Urothelium cell line (cell line): Measurements from ENCODE around the gene DNAH8.

Source experiments
- DNase-seq: peaks from one replicate; pipeline ENCODE4 v3.0.0; 2011; ENCODE audit warnings: low spot score, mixed read lengths
- FAIRE-seq: peaks from 2 replicates; lab custom pipeline; 2011; peaks lifted over from hg19 to GRCh38; lab: Jason Lieb, UNC

DNAH8 gene

DNA sequence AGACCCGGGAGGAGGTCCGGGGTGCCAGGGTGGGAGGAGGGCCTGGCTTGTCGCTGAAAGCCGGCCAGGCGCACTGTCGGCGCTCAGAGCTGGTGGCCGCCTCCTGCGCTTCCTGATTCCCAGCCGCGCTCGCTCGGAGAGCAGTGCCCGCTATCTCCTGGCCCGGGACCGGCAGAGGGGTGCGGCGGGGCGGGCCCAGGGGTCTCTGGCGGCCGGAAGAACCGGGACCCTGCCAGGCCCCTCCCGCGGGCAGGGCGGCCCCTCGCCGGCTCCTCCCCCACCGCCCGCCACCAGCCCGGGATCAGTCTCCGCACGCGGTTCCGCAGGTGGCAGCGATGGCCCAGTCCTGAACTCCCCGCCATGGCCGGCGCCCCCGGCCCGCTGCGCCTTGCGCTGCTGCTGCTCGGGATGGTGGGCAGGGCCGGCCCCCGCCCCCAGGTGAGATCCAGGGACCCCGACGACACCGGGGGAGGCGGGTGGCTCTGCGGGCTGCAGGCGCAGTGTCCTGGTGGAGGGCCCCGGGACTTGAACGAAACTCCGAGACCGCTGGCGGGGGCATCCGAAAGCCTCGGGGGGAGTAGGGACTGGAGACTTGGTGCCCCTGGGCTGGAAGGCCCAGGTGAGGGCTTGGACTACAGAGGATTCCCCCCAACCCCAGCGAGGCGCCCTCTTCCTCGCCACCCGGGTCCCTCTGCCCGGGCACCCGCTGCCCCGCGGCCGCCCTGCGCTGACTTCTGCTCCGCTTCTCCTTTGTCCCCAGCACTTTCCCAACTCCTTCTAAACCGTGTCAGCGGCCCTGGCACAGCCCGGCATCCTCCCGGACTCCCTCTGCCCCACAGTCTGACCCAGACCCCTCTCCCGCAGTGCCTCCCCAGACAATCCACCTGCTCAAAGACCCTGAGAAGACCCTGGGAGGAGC lies 333.6 kb downstream of the DNAH8 start, which contains the start of gene GLP1R:
GLP1R (plus strand) TSS at position 301 of the 919 bp plus-strand sequence; CDS start at position 361, 60 bp downstream.
- DNase-seq (no peak), FAIRE-seq (no peak)

DNA sequence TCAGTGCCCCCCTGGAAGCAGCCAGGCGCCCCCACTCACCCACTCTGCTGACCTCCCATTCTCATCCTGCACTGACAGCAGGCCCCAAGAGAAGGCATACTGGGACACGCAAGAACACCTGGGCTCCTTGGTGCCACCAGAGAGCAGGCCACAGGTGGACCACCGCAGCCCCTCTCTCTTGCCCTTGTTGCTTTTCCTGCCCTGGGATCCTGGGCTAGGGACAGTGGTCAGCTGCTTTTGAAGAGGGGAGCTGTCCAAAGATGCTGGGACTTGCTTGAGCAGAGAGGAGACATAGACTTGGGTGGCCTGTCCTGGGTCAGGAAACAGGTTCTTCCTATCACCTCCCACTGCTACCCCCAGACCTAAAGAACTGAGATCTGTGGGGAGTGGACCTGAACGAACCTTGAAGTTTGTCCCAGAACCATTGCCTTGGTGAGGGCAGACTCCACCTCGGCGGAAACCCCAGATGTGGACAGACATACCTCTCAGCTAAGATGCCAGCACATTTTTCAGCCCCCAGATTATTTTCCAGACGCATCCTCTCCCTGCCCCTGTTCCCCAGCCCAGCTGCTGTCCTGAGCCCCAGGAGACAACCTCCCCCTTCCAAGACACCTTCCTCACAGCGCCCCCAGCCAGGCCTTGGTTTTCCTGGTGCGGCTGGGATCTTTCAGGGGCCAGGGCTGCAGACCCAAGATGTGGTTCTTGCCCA lies 334.6 kb downstream of the DNAH8 start:
- DNase-seq (no peak), FAIRE-seq (no peak)

DNA sequence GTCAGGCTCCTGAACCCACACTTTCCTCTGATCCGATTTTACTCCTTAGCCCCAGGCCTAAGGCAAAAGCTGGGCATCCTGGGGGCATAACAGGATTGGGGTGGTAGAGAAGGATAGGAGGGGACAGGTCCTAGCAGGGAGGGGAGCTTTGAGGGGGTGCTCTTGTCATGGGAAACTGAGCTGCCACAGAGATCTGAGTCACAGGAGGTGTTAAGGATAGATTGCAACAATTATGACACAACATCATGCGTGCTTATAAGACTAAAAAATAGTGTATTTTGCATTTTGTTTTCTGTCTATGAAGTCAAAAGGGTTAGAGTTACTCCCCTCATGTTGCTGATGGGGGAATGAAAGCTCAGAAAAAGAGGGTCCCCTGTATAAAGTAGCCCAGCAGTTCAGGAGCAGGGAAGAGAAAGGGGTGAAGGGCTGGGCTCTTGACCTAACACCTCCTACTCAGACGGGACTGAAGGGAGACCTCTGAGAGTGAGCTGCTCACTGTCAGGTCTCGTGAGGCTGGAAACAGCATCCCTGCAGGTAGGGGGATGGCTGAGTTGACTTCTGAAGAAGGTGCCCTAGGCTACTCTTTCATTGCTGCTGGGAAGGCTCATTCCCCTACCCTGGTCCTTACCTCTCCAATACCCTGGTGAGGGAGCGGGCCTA lies 335.5 kb downstream of the DNAH8 start:
- DNase-seq (no peak), FAIRE-seq (peak; percentile 13)

GRCh38 chr6:39051399-39052122 lies 336.4 kb downstream of the DNAH8 start:
- DNase-seq (peak; percentile 87), FAIRE-seq (peak; percentile 83)

- DNase-seq, result no peak
- FAIRE-seq, result no peak
Measured at GRCh38 chr6:39053016-39053624, 338.0 kb downstream of the DNAH8 start.

GRCh38 chr6:39053854-39054576 lies 338.9 kb downstream of the DNAH8 start:
- no peak for DNase-seq
- no peak for FAIRE-seq

DNA sequence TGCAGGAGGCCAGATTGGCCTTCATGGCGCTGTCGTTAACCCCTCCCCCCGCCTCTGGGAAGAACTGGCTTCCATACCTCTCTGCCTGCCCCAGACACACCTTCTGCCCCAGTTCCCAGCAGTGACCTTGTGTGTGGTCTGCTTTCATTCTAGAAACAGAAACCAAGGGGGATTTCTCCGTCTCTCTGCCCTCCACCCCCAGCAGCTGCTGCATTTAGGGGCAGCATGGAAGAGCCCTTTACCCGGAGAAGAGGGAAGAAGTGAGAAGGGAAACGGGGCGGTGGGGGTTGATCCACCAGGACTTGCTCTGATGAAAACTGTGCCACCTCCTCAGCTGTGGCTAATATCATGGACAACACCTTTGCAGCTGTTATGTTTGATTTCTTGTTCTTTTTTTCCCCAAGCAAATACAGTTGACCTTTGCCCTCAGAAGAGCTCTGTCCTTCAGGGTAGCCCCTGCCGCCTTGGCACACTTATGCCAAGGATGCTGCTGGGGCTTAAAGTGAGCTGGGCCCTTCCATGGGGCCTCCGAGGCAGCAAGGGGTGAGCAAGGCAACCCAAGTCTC lies 339.5 kb downstream of the DNAH8 start:
- DNase-seq (no peak), FAIRE-seq (no peak)

GRCh38 chr6:39055661-39056060 lies 340.6 kb downstream of the DNAH8 start:
- no peak for DNase-seq
- no peak for FAIRE-seq

DNA sequence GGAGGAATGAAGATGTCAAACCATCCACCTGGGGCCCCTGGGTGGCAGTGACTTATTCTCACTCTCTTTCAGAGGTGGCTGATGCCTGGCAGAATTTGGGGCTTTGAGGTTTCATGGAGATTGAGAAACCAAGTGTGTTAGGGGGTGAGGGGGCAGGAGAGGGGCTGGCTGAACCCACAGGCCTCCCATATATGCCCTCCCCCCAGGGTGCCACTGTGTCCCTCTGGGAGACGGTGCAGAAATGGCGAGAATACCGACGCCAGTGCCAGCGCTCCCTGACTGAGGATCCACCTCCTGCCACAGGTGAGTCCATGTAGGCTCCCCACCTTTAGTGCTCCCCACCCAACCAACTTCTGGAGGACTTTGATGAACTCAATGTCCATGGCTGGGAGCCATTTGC lies 341.1 kb downstream of the DNAH8 start:
- no peak for DNase-seq
- FAIRE-seq, result no peak

DNA sequence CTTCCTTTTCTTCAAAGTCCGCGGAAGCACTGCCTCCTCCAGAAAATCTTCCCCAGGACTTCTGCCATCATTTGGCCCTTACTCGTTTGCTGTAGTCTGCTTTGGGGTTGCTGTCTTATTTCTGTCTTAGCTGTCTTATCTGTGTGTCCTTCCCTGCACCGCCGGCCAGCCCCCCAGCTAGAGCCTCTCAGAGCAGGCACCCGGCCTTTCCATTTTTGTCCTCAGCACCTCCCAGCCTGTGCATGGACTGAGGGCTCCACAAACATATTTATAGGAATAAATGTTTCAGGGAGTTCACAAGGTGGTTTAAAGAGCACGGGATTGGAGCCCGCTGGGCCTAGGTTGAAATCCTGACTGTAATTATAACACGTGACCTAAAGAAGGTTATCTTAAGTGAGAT lies 341.6 kb downstream of the DNAH8 start:
- no peak for FAIRE-seq
- DNase-seq, result no peak

DNA sequence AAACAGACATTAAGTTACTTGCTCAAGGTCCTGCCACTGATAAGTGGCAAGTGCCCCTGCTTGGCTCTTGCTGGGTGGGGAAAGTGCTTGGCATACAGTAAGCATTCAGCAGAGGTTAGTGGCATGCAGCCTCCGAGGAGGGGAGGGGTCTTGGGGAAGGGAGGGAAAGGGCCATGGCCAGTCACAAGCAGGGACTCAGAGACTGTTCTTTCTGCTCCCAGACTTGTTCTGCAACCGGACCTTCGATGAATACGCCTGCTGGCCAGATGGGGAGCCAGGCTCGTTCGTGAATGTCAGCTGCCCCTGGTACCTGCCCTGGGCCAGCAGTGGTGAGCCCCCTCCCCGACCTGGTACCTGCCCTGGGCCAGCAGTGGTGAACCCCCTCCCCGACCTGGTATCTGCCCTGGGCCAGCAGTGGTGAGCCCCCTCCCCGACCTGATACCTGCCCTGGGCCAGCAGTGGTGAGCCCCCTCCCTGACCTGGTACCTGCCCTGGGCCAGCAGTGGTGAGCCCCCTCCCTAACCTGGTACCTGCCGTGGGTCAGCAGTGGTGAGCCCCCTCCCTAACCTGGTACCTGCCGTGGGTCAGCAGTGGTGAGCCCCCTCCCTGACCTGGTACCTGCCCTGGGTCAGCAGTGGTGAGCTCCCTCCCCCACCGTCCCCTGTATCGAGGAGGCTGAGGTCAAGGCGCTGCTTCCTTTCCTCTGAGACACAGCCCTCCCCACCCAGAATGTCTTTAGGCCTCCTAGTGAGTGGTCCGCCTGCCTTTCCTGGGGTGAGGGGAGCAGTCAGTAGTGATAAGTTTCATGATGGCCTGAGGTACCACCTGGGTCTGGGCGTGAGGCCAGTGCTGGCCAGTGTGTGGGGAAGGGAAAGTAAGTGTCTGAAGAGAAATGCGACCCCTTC lies 342.4 kb downstream of the DNAH8 start:
- FAIRE-seq (peak; percentile 44), DNase-seq (no peak)

- no peak for DNase-seq
- no peak for FAIRE-seq
Measured at GRCh38 chr6:39058471-39059147, 343.5 kb downstream of the DNAH8 start.

- FAIRE-seq, result no peak
- DNase-seq, result no peak
Measured at GRCh38 chr6:39059496-39060310, 344.6 kb downstream of the DNAH8 start.

GRCh38 chr6:39060467-39061160 lies 345.5 kb downstream of the DNAH8 start:
- FAIRE-seq, result no peak

DNA sequence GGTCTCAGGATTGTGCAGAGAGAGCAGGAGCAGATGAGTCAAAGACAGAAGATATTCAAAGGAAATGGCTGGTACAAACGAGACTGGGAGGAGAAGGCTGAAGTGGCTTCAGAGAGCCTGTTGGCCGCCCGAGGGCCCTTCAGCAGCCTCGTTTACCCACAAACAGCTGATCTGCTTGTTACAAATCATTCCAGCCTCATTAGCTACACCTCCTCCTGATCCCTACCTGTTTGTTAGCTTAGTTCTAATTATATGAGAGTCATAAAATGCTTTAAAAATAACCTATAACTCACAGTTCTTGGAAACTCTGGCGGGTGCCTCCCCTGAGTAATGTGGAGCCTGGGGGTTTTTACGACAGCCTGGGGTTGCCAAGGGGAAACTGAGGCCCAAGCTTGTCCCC lies 346.1 kb downstream of the DNAH8 start:
- DNase-seq (no peak), FAIRE-seq (no peak)

More at GRCh38 chr6:39060467-39061160, 345.5 kb downstream of the DNAH8 start:
- DNase-seq, result no peak

GRCh38 chr6:39061588-39061987 lies 346.5 kb downstream of the DNAH8 start:
- no peak for DNase-seq
- no peak for FAIRE-seq
